NCI-H1105 (cell line): ENCODE results near the gene TTLL1.
"Not testable (repeated sequence)": the region's sequence is repeated elsewhere in the genome, so short reads cannot be mapped to it uniquely, and the experiment has no call there.

Source experiments
- DNase-seq: peaks from one replicate; lab custom pipeline; 2025; lab: John Stamatoyannopoulos, UW

TTLL1 gene

GRCh38 chr22:43110444-43110926 is 21.3 kb upstream of the TTLL1 start, which contains the start of gene BIK:
BIK (plus strand) TSS chr22:43110750; CDS start chr22:43124023, 13,273 bp downstream.
- peak; percentile 33 for DNase-seq

GRCh38 chr22:43109921-43110443 is 20.8 kb upstream of the TTLL1 start:
- no peak for DNase-seq

- no peak for DNase-seq
Observed at GRCh38 chr22:43109511-43109910, 20.3 kb upstream of the TTLL1 start.

GRCh38 chr22:43106302-43106701 is 17.1 kb upstream of the TTLL1 start:
- DNase-seq = no peak

GRCh38 chr22:43104950-43105349 is 15.8 kb upstream of the TTLL1 start:
- DNase-seq = not testable (repeated sequence)

GRCh38 chr22:43104056-43104625 is 14.9 kb upstream of the TTLL1 start:
- not testable (repeated sequence) for DNase-seq

- DNase-seq = no peak
Observed at GRCh38 chr22:43101306-43101705, 12.1 kb upstream of the TTLL1 start.

GRCh38 chr22:43100225-43100624 is 11.0 kb upstream of the TTLL1 start:
- no peak for DNase-seq

- no peak for DNase-seq
Observed at GRCh38 chr22:43099095-43099494, 9.9 kb upstream of the TTLL1 start.

GRCh38 chr22:43098356-43098755 is 9.2 kb upstream of the TTLL1 start:
- no peak for DNase-seq

- no peak for DNase-seq
Observed at GRCh38 chr22:43096420-43096819, 7.2 kb upstream of the TTLL1 start.

- no peak for DNase-seq
Observed at GRCh38 chr22:43094551-43094950, 5.4 kb upstream of the TTLL1 start.

- DNase-seq = no peak
Observed at GRCh38 chr22:43094085-43094484, 4.9 kb upstream of the TTLL1 start.

- no peak for DNase-seq
Observed at GRCh38 chr22:43092085-43092484, 2.9 kb upstream of the TTLL1 start.

GRCh38 chr22:43090130-43090789 is 1.1 kb upstream of the TTLL1 start:
- DNase-seq = no peak

GRCh38 chr22:43088627-43088983 is 586 bp downstream of the TTLL1 start:
- no peak for DNase-seq

- DNase-seq = no peak
Observed at GRCh38 chr22:43085658-43086606, 3.3 kb downstream of the TTLL1 start.

GRCh38 chr22:43081968-43082367 is 7.2 kb downstream of the TTLL1 start:
- DNase-seq = no peak

- DNase-seq = no peak
Observed at GRCh38 chr22:43080616-43081015, 8.6 kb downstream of the TTLL1 start.

- DNase-seq = no peak
Observed at GRCh38 chr22:43079742-43080141, 9.4 kb downstream of the TTLL1 start.

- DNase-seq = no peak
Observed at GRCh38 chr22:43078522-43078921, 10.7 kb downstream of the TTLL1 start.

GRCh38 chr22:43077121-43077877 is 11.9 kb downstream of the TTLL1 start:
- no peak for DNase-seq
